Tongue (tissue), 3 donors: Measurements from ENCODE around the gene RPL27. TPM values are rescaled to one million over a fixed set of nuclear protein-coding genes. Genes with fewer than 3 reads are reported as not detected.

ENCODE experiments used
- DNase-seq: peaks from one replicate; pipeline ENCODE4 v3.0.0-alpha.2; 2015
- small RNA-seq: library from RNA; depleted of rRNA; stranded (forward); fragments of <200 nt; gene quantifications from one replicate; pipeline ENCODE3, GENCODE V24; 2014; ENCODE audit warnings: low replicate concordance
- total RNA-seq: library from RNA; depleted of rRNA; stranded (reverse); fragments of >200 nt; gene quantifications from one replicate; pipeline ENCODE4 v1.2.3, GENCODE V29; 2014

RPL27 gene
- total RNA-seq, 1 donor from 2014 or later, result 1,583 TPM

GRCh38 chr17:43051969-43052368 is 53.8 kb downstream of the RPL27 start:
- DNase-seq, result no peak

Small RNA genes lying within 50 kb of the gene (small RNA-seq; reads per million reads assigned to genes)
- gene AARSD1, result 0.05 reads per million

Other genes starting within 250 kb of the RPL27 start
- 11.9 TPM for gene RAMP2, start 237.2 kb upstream of the RPL27 start, total RNA-seq
- gene VPS25, start 225.0 kb upstream of the RPL27 start, total RNA-seq, result 40.3 TPM
- not detected for gene WNK4, start 217.8 kb upstream of the RPL27 start, total RNA-seq
- 50.7 TPM for gene COA3, start 199.7 kb upstream of the RPL27 start, total RNA-seq
- not detected for gene CNTD1, start 199.6 kb upstream of the RPL27 start, total RNA-seq
- 68.7 TPM for gene BECN1, start 174.1 kb upstream of the RPL27 start, total RNA-seq
- gene PSME3, start 165.0 kb upstream of the RPL27 start, total RNA-seq, result 48.5 TPM
- gene AOC2, start 153.8 kb upstream of the RPL27 start, total RNA-seq, result 1.4 TPM
- gene AOC3, start 147.2 kb upstream of the RPL27 start, total RNA-seq, result 23.0 TPM
- not detected for gene G6PC1, start 97.6 kb upstream of the RPL27 start, total RNA-seq
- gene AARSD1, start 34.0 kb upstream of the RPL27 start, total RNA-seq, result 16.0 TPM
- gene PTGES3L, start 18.3 kb upstream of the RPL27 start, total RNA-seq, result 61.5 TPM
- gene RUNDC1, start 17.9 kb upstream of the RPL27 start, total RNA-seq, result 10.7 TPM
- 6.7 TPM for gene IFI35, start 8.4 kb downstream of the RPL27 start, total RNA-seq
- gene VAT1, start 24.0 kb downstream of the RPL27 start, total RNA-seq, result 66.7 TPM
- gene RND2, start 26.8 kb downstream of the RPL27 start, total RNA-seq, result 0.92 TPM
- 21.4 TPM for gene BRCA1, start 126.9 kb downstream of the RPL27 start, total RNA-seq
- gene NBR1, start 172.8 kb downstream of the RPL27 start, total RNA-seq, result 102 TPM
- gene TMEM106A, start 213.5 kb downstream of the RPL27 start, total RNA-seq, result 5.7 TPM
- gene CCDC200, start 230.2 kb downstream of the RPL27 start, total RNA-seq, result not detected
- not detected for gene RNU2-1, start 235.6 kb downstream of the RPL27 start, total RNA-seq